Trophoblast cell (in vitro differentiated cells and primary cell): ENCODE data around the gene MAGI2.

Source experiments
- DNase-seq, 2 donors: peaks; one replicate each; pipeline ENCODE4 v3.0.0-alpha.2; 2016
- H2AFZ ChIP-seq: 2 replicates; pipeline ENCODE4 v1.6.1; 2013; ENCODE audit warnings: low read length, moderate library complexity, mild to moderate bottlenecking; ENCODE audit not compliant: insufficient read depth, poor library complexity
- H2AK5ac ChIP-seq: 2 replicates; pipeline ENCODE4 v1.6.1; 2013; ENCODE audit warnings: mild to moderate bottlenecking, low read length
- H2BK120ac ChIP-seq: 2 replicates; pipeline ENCODE4 v1.6.1; 2013; ENCODE audit warnings: low read length, mild to moderate bottlenecking, moderate library complexity; ENCODE audit not compliant: insufficient read depth, poor library complexity
- H2BK12ac ChIP-seq: 2 replicates; pipeline ENCODE4 v1.6.1; 2013; ENCODE audit warnings: mild to moderate bottlenecking, low read length, moderate library complexity
- H2BK5ac ChIP-seq: 2 replicates; pipeline ENCODE4 v1.6.1; 2013; ENCODE audit warnings: low read length, low read depth, moderate library complexity, mild to moderate bottlenecking; ENCODE audit not compliant: poor library complexity
- H3K14ac ChIP-seq: 2 replicates; pipeline ENCODE4 v1.6.1; 2013; ENCODE audit warnings: mild to moderate bottlenecking, low read length
- H3K18ac ChIP-seq: 2 replicates; pipeline ENCODE4 v1.6.1; 2013; ENCODE audit warnings: mild to moderate bottlenecking, low read length
- H3K23ac ChIP-seq: 2 replicates; pipeline ENCODE4 v1.6.1; 2013; ENCODE audit warnings: low read length
- H3K27ac ChIP-seq: 2 replicates; pipeline ENCODE4 v1.5.1; 2013; ENCODE audit warnings: low read depth, mild to moderate bottlenecking, inconsistent platforms, low read length, moderate library complexity
- H3K27me3 ChIP-seq: 2 replicates; pipeline ENCODE4 v1.6.1; 2013; ENCODE audit warnings: inconsistent platforms, mild to moderate bottlenecking, low read length, moderate library complexity; ENCODE audit not compliant: insufficient read depth
- H3K36me3 ChIP-seq, 2 experiments: 1 replicate in 1 of 2; 2 replicates in 1 of 2; pipeline ENCODE4 v1.6.1; 2013; ENCODE audit warnings: low read length in 2 of 2, mild to moderate bottlenecking in 2 of 2, moderate library complexity in 1 of 2; ENCODE audit not compliant: insufficient read depth in 2 of 2, control insufficient read depth in 1 of 2
- H3K4ac ChIP-seq: 2 replicates; pipeline ENCODE4 v1.6.1; 2013; ENCODE audit warnings: low read depth, mild to moderate bottlenecking, low read length, moderate library complexity
- H3K4me1 ChIP-seq, 2 experiments: 1 replicate in 1 of 2; 2 replicates in 1 of 2; pipeline ENCODE4 v1.6.1; 2013; ENCODE audit warnings: low read length in 2 of 2, mild to moderate bottlenecking in 2 of 2, moderate library complexity in 1 of 2; ENCODE audit not compliant: insufficient read depth in 2 of 2, control insufficient read depth in 1 of 2
- H3K4me2 ChIP-seq: 2 replicates; pipeline ENCODE4 v1.6.1; 2013; ENCODE audit warnings: inconsistent platforms, mild to moderate bottlenecking, low read length, moderate library complexity
- H3K4me3 ChIP-seq: 2 replicates; pipeline ENCODE4 v1.5.1; 2013; ENCODE audit warnings: mild to moderate bottlenecking, low read depth, low read length, inconsistent platforms
- H3K79me1 ChIP-seq: one replicate; pipeline ENCODE4 v1.6.1; 2013; ENCODE audit warnings: low read length
- H3K79me2 ChIP-seq: 2 replicates; pipeline ENCODE4 v1.6.1; 2013; ENCODE audit warnings: low read length, mild to moderate bottlenecking; ENCODE audit not compliant: control insufficient read depth, insufficient read depth, poor library complexity
- H3K9ac ChIP-seq: 2 replicates; pipeline ENCODE4 v1.6.1; 2013; ENCODE audit warnings: mild to moderate bottlenecking, low read length
- H3K9me3 ChIP-seq: 2 replicates; pipeline ENCODE4 v1.6.1; 2013; ENCODE audit warnings: low read depth, mild to moderate bottlenecking, control low read depth, inconsistent platforms, low read length; ENCODE audit not compliant: insufficient read depth
- H4K12ac ChIP-seq: 2 replicates; pipeline ENCODE4 v1.6.1; 2013; ENCODE audit warnings: low read depth, mild to moderate bottlenecking, low read length, moderate library complexity
- H4K8ac ChIP-seq: 2 replicates; pipeline ENCODE4 v1.6.1; 2013; ENCODE audit warnings: low read depth, mild to moderate bottlenecking, low read length, moderate library complexity
- H4K91ac ChIP-seq: one replicate; pipeline ENCODE4 v1.6.1; 2013; ENCODE audit warnings: low read depth, mild to moderate bottlenecking, low read length, moderate library complexity
- WGBS: extraction: QIAGEN DNeasy Blood & Tissue Kit; methylation state at CpG from one replicate; pipeline ENCODE4 v1.1.7; 2013; ENCODE audit warnings: missing lambda C conversion rate; ENCODE audit not compliant: insufficient read length, insufficient coverage; ENCODE audit errors: extremely low coverage; 5-methylcytosine and 5-hydroxymethylcytosine counted together

Gene MAGI2

DNA sequence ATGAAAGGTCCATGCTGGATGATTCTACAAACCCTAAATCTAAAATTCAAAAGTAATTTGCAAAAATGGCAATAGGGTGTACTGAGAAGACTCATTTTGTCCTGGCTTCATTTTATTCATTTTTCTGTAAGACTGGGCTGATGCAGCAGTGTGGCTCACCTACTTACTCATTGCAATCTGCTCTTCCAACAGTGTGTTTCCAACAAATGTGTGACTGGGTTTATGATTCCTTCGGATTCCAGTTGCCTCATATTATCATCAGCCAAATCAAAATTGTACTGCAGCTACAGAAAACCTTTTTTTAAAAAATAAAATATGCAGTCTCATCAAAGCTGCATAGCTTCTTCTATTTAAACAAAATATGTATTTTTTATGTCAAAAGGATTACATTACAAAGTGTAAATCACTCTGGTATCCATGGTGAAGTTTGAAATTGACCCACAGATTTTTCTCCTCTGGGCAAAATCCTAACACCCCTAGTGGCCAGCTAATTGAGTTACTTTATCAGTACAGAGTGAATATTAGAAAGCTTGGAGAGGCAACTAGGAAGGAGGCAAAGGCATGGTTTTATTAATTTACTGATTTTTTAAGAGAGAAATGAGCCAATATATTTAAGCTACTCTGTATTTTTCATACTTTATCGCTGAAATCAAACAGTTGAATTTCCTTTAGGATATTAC lies 390.3 kb downstream of the MAGI2 start:
- no peak overlapping the region for H2BK5ac ChIP-seq
- H3K9me3 ChIP-seq, result no peaks in the 10 kb centered on the region
- H3K23ac ChIP-seq, result no peak overlapping the region
- no peak overlapping the region for H3K4ac ChIP-seq
- no peak overlapping the region for H3K27ac ChIP-seq
- H3K18ac ChIP-seq, result no peak overlapping the region
- H3K4me1 ChIP-seq, result no peaks in the 10 kb centered on the region
- no peak overlapping the region for H2BK120ac ChIP-seq
- no peak overlapping the region for H4K12ac ChIP-seq
- no peak for DNase-seq
- no peak overlapping the region for H3K4me2 ChIP-seq
- H3K4me3 ChIP-seq, result no peak overlapping the region
- no peaks in the 10 kb centered on the region for H3K36me3 ChIP-seq
- no peak overlapping the region for H2AFZ ChIP-seq
- no peaks in the 10 kb centered on the region for H3K79me2 ChIP-seq
- WGBS, result no CpG with 5 or more reads among the region's 2 CpGs
- no peak overlapping the region for H2BK12ac ChIP-seq
- H3K27me3 ChIP-seq, result no peaks in the 10 kb centered on the region
- no peaks in the 10 kb centered on the region for H3K79me1 ChIP-seq
- no peak overlapping the region for H2AK5ac ChIP-seq
- no peak overlapping the region for H3K9ac ChIP-seq
- no peak overlapping the region for H3K14ac ChIP-seq
- no peak overlapping the region for H4K8ac ChIP-seq
- H4K91ac ChIP-seq, result no peak overlapping the region

GRCh38 chr7:79060498-79060897 lies 393.0 kb downstream of the MAGI2 start:
- DNase-seq, result no peak
- Histone ChIP-seq H2BK12ac (no peak overlapping the region), H3K4me2 (no peak overlapping the region), H2BK5ac (no peak overlapping the region), H3K4me1 (peaks cover 0 to 2% of the 10 kb centered on the region in 2 experiments), H2AFZ (no peak overlapping the region), H4K8ac (no peak overlapping the region), H3K79me1 (no peaks in the 10 kb centered on the region), H3K36me3 (no peaks in the 10 kb centered on the region), H3K27me3 (no peaks in the 10 kb centered on the region), H3K4ac (no peak overlapping the region), H3K27ac (no peak overlapping the region), H3K9me3 (no peaks in the 10 kb centered on the region), H2AK5ac (no peak overlapping the region), H4K12ac (no peak overlapping the region), H2BK120ac (no peak overlapping the region), H3K14ac (no peak overlapping the region), H3K4me3 (no peak overlapping the region), H4K91ac (no peak overlapping the region), H3K18ac (no peak overlapping the region), H3K23ac (no peak overlapping the region), H3K9ac (no peak overlapping the region), H3K79me2 (no peaks in the 10 kb centered on the region)
- no CpG with 5 or more reads among the region's 3 CpGs for WGBS

DNA sequence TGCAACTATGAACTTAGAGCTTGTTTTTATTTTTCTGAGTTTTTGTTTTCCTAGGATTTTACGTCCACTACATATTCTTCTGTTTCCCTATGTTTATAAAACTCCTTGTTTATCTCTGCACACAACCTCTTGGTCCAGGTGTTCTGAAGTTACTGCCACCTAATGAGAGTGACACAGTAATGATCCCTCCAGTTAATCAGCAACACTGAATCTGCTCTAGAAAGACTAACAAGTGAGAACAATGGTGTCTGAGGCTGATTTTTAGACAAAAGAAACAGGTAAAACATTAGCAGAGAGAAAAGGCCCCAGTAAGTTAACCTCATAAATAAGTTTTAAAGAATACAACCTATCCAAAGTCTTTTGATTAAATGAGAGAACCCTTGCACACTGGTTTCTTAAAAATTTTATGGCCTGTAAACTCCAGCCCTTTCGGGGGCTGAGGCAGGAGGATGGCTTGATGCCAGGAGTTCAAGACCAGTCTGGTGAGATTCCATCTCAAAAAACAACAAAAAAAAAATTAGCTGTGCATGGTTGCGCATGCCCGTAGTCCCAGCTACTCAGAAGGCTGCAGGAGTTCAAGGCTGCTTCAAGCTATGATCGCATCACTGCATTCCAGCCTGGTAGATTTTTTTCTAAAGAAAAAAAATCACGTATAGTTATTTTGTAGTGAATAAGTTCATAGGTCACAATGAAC lies 397.6 kb downstream of the MAGI2 start:
- no peak overlapping the region for H2AFZ ChIP-seq
- no peak overlapping the region for H4K8ac ChIP-seq
- DNase-seq, result peak; percentile 67 to 82
- no peak overlapping the region for H2BK12ac ChIP-seq
- H3K27me3 ChIP-seq, result no peaks in the 10 kb centered on the region
- H3K14ac ChIP-seq, result no peak overlapping the region
- no peak overlapping the region for H2AK5ac ChIP-seq
- no peaks in the 10 kb centered on the region for H3K79me2 ChIP-seq
- no peaks in the 10 kb centered on the region for H3K9me3 ChIP-seq
- no CpG with 5 or more reads among the region's 6 CpGs for WGBS
- H4K12ac ChIP-seq, result no peak overlapping the region
- H3K4me2 ChIP-seq, result no peak overlapping the region
- no peak overlapping the region for H3K27ac ChIP-seq
- H3K9ac ChIP-seq, result no peak overlapping the region
- H3K4me3 ChIP-seq, result no peak overlapping the region
- no peak overlapping the region for H2BK5ac ChIP-seq
- no peaks in the 10 kb centered on the region for H3K36me3 ChIP-seq
- no peak overlapping the region for H4K91ac ChIP-seq
- H3K4ac ChIP-seq, result no peak overlapping the region
- no peaks in the 10 kb centered on the region for H3K79me1 ChIP-seq
- H3K4me1 ChIP-seq, result peaks cover 0 to 2% of the 10 kb centered on the region in 2 experiments
- H3K23ac ChIP-seq, result no peak overlapping the region
- H2BK120ac ChIP-seq, result no peak overlapping the region
- no peak overlapping the region for H3K18ac ChIP-seq

- H3K4me2 ChIP-seq, result no peak overlapping the region
- H3K14ac ChIP-seq, result no peak overlapping the region
- H3K18ac ChIP-seq, result no peak overlapping the region
- no peaks in the 10 kb centered on the region for H3K36me3 ChIP-seq
- no peak overlapping the region for H2AFZ ChIP-seq
- H3K23ac ChIP-seq, result no peak overlapping the region
- H3K9ac ChIP-seq, result no peak overlapping the region
- no CpG with 5 or more reads among the region's 2 CpGs for WGBS
- peaks cover 0 to 2% of the 10 kb centered on the region in 2 experiments for H3K4me1 ChIP-seq
- no peak overlapping the region for H3K4ac ChIP-seq
- no peak overlapping the region for H2AK5ac ChIP-seq
- no peaks in the 10 kb centered on the region for H3K79me2 ChIP-seq
- H4K12ac ChIP-seq, result no peak overlapping the region
- no peaks in the 10 kb centered on the region for H3K9me3 ChIP-seq
- H2BK120ac ChIP-seq, result no peak overlapping the region
- H2BK5ac ChIP-seq, result no peak overlapping the region
- H3K27ac ChIP-seq, result no peak overlapping the region
- no peaks in the 10 kb centered on the region for H3K79me1 ChIP-seq
- no peak overlapping the region for H4K8ac ChIP-seq
- no peaks in the 10 kb centered on the region for H3K27me3 ChIP-seq
- no peak for DNase-seq
- H2BK12ac ChIP-seq, result no peak overlapping the region
- no peak overlapping the region for H3K4me3 ChIP-seq
- no peak overlapping the region for H4K91ac ChIP-seq
These were observed 401.6 kb downstream of the MAGI2 start for GRCh38 chr7:79051915-79052314.
